GM18858 (cell line): Measurements from ENCODE around the gene KBTBD8.

Experiments
- ATAC-seq: cut with Tn5 transposase; IDR thresholded peaks from one replicate; pipeline ENCODE4 v1.9.1; 2021; ENCODE audit not compliant: unreplicated experiment

Gene KBTBD8

DNA sequence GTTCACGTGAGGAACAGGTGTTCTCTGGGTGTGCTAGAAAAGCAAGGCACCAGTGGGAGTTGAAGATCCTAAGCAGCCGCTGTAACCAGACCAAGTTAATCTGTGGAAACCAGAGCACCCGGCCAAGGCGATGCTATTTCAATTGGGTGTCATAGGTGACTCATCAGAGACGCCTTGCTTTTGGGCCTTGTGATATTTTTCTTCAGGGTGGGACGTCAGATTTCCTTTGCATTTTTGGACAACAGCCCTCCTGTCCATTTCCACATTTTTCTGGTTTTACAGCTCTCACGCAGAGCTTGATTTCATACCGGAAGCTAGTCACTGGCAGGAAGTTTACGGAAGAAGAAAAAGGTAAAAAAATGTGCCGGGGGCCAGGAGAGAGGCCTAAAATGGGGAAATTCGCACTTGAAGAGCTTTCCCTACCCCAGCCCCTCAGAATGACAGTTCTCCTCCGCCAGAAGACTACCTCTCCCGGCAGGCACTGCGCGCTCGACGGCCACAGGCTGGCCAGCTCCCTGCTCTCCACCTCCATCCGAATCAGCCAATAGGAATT lies 471 bp upstream of the KBTBD8 start:
- ATAC-seq: no peak

DNA sequence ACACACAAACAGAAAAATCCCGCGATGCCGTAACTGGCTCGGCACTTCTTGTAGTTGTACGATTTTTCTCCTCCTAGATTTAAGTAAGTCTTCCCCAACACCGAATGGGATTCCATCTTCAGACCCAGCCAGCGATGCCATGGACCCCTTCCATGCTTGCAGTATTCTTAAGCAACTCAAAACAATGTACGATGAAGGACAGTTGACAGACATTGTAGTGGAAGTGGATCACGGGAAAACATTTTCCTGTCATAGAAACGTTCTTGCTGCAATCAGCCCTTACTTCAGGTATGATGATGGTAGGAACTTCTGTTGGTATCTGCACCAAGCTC lies 763 bp downstream of the KBTBD8 start:
- no peak for ATAC-seq

DNA sequence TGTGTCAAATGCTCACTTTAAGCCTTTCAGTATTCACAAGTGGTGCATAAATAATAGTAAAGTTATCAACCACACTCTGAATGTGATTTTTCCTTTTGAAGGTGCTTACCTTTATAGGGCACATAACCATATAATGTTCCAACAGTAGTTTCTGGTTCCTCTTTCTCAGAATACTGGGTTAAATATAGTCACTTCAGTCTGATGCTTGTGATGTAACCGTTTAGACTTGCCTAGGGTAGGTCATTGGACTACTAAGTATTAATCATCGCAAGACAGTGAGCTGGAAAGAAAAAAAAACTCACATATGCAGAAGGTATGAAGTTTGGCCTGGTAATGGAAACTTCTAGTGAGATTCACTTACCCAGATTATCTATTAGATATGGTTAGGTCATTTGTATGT lies 1.9 kb downstream of the KBTBD8 start:
- ATAC-seq: peak; percentile 61

GRCh38 chr3:67001086-67001861 lies 3.2 kb downstream of the KBTBD8 start:
- no peak for ATAC-seq

DNA sequence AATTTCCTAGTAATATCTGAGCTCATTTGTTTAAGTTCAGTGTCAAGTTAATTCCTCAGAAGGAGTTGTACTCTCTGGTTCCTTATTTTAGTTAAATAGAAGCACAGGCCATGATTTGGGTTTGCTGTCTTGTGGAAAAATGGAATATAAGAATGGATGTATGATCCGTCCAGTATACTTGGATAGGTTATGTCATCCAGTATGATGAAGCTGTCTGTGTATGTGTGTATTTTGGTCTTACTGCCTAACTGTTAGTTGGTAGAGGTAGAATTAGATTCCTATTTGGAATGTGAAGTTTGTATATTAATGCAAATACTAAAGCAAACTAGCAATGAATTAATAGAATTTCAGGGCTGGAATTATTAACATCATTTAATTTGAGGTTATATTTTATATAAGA lies 7.9 kb downstream of the KBTBD8 start:
- no peak for ATAC-seq

- ATAC-seq: no peak
Measured at GRCh38 chr3:67006460-67006859, 8.4 kb downstream of the KBTBD8 start.

DNA sequence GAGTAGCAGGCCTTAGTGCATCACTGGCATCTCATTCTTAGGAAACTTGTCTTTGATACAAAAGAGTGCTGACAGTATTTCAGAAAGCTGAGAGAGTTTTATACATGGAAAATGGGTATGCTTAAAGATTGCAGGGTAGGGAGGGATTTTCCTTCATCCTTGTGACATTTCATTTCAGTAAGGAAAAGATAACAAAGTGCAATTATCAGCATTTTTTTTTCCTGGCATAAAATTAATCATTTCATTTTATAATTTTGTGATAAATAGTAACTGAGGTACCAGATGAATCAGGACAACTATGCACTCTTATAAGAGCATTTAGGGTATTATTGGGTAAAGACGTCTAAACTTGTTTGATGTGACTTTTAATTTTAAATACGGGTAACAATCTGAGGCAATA lies 10.3 kb downstream of the KBTBD8 start:
- no peak for ATAC-seq

- no peak for ATAC-seq
Measured at GRCh38 chr3:67009716-67010115, 11.6 kb downstream of the KBTBD8 start.

DNA sequence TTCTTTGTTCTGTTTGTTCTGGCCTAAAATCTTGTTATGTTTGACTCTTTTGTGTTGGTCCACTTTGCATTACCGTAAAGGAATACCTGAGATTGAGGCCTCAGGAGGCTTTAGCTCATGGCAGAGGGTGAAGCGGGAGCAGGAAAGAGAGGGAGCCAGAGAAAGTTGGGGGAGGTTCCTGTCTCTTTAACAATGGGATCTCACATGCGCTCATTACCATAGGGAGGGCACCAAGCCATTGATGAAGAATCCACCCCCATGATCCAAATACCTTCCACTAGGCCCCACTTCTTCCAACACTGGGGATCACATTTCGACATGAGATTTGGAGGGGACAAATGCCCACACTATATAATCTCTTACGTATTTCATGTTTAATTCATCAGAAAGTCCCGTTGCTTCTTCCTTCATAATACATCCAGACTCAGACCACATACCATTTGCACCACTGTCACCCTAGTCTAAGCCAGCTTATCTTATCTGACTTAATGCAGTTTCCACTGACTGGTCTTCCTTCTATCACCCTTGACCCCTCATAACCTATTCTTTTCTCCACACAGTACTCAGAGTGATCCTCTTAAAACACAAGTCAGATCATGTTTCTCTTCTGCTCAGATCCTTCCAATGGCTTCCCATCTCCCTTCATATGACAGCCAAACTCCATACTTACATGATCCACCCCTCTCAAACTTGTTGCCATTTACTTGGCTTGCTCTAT lies 13.5 kb downstream of the KBTBD8 start:
- ATAC-seq: no peak

GRCh38 chr3:67012564-67012963 lies 14.5 kb downstream of the KBTBD8 start:
- ATAC-seq: no peak

- ATAC-seq: no peak
Measured at GRCh38 chr3:67015702-67016484, 17.8 kb downstream of the KBTBD8 start.

GRCh38 chr3:67016522-67017080 lies 18.5 kb downstream of the KBTBD8 start:
- peak; percentile 48 for ATAC-seq

DNA sequence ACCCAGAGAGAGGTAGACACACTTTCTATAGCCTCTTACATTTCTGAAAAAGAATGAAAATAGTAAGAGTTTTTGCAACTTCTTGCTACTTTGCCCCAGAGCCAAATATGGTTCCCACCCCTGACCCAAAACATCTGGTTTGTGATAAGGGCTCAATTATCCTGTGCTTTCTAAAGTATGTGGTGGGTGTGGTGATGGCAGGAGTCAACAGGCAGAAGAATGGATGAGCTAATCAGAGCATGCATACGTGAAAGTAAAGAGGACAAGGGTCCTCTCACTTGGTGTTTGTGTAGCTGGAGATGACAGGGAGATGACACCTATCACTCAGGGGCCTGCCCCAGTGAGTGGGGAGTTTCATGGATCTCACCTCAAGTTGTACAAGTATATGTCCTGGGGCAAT lies 19.1 kb downstream of the KBTBD8 start:
- ATAC-seq: peak; percentile 14

DNA sequence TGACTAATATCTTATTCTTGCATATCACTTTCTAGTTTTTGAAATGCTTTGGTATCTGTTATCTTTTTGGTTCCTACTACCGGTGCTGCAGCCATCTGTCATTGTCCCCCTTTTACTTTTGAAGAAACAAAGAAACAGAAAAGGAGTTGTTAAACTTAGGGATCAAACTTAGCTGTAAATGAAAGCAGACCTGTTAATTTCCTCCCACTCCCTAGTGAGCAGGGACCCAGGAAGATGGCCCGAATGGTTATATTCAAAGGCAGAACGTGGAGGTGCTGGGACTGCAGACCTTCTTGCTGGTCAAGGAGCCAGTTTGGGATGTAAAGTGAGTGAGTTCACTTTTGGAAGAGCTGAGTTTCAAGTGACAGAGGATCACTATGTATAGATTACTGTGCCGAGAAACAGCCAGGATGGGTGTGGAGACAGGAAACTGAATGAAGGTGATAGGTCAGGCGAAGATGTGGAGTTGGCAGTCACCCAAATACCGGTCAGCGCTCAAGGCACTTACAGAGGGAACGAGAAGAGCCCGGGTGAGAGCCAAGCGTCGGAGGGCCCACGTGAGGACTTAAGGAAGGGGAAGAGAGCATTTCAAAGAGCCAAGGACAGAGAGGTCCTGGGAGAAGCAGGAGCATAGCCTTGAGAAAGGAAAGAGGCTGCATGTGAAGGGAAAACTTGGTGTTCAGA lies 20.1 kb downstream of the KBTBD8 start:
- ATAC-seq: no peak

GRCh38 chr3:67018789-67019526 lies 20.9 kb downstream of the KBTBD8 start:
- ATAC-seq: peak; percentile 38

- ATAC-seq: no peak
Measured at GRCh38 chr3:67028001-67028784, 30.1 kb downstream of the KBTBD8 start.

DNA sequence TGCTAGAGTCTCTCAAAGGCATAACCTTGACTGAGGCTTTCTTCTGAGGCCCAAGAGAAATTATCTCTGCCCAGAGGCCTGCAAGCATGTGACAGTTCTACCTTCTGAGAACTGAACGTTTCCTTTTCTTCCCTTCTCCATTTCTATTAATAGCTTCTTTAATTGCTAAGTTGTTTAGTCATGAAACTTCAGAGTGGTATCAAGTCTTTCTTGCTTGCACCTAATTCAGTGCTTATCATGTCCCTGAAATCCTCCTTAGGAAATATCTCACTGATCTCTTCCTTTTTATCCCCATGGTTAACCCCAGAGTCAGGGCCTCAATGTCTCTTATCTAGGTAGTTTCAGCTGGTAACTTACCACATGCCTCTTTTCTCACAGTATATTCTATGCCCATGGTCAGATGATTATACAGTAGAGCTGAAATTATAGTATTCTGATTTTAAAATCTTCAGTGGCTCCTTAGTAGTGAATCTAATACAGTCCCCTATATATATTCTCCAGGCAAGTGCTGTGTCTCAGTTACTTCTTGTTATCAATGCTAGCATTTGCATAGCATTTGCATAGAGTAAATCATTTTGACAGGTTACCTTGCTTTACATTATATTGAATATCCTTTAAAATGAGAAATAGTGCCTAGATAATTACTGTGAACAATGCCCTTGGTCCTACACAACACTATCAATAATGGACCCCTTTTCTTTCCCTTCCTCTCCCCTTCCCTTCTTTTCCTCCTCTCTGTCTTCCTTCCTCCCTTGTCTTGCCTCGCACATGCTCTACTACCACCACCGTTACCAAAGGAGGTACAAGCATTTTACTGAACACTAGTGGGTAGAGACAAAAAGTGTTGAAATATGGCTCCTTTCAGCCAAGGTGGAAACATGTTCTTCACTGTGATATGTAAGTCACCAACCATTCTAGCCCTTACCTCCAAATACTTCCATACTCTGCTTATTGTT lies 33.0 kb downstream of the KBTBD8 start:
- ATAC-seq: peak; percentile 79

DNA sequence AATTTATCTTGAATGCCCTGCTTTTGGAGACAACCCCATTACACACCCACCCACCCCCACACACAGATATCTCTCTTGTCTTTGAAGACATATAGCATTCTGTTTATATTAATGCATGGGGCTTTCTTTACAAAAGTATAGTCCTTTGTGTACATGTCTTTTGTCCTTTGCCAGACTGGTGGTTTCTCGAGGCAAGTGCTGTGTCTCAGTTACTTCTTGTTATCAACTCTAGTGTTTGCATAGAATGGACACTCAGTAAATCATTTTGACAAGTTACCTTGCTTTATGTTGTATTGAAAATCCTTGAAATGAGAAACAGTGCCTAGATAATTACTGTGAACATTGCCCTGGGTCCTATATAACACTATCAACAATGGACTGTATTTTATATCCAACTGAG lies 33.9 kb downstream of the KBTBD8 start:
- no peak for ATAC-seq
